ENCODE results near the gene KATNB1. TPM values are rescaled to one million over a fixed set of nuclear protein-coding genes. Genes with fewer than 3 reads are reported as not detected.
A peak's percentile ranks its signal among the peaks of the same experiment; 100 is the strongest.

The KATNB1 gene
- polyA plus RNA-seq, 3 donors, result 16.9 to 35.6 (median 17.7) TPM

- no peak overlapping the region for H3K4me3 ChIP-seq (replicated peaks in 1 of 3; ENCODE audit: low read depth in 2 of 3, low read length in 3 of 3)
- H3K36me3 Mint-ChIP-seq, result no peaks in the 10 kb centered on the region
- H3K9me3 Mint-ChIP-seq, result no peaks in the 10 kb centered on the region
- TF ChIP-seq, protein P1, sequence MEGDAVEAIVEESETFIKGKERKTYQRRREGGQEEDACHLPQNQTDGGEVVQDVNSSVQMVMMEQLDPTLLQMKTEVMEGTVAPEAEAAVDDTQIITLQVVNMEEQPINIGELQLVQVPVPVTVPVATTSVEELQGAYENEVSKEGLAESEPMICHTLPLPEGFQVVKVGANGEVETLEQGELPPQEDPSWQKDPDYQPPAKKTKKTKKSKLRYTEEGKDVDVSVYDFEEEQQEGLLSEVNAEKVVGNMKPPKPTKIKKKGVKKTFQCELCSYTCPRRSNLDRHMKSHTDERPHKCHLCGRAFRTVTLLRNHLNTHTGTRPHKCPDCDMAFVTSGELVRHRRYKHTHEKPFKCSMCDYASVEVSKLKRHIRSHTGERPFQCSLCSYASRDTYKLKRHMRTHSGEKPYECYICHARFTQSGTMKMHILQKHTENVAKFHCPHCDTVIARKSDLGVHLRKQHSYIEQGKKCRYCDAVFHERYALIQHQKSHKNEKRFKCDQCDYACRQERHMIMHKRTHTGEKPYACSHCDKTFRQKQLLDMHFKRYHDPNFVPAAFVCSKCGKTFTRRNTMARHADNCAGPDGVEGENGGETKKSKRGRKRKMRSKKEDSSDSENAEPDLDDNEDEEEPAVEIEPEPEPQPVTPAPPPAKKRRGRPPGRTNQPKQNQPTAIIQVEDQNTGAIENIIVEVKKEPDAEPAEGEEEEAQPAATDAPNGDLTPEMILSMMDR (IDR thresholded peaks at IDR 0.05), result no peak
- no peaks in the 10 kb centered on the region for H3K27me3 ChIP-seq (ENCODE audit: control insufficient read depth in 2 of 2, insufficient read depth in 2 of 2, low read length in 2 of 2)
- no peaks in the 10 kb centered on the region for H3K4me1 ChIP-seq (ENCODE audit: control insufficient read depth in 1 of 2, insufficient read depth in 2 of 2, low read length in 2 of 2)
- H3K9ac ChIP-seq (ENCODE audit: insufficient read depth, low read length, poor library complexity, severe bottlenecking), result peak overlapping the region; percentile 15
- no peak overlapping the region for H3K4me2 ChIP-seq (replicated peaks; ENCODE audit: extremely low read depth, low read length, poor library complexity, severe bottlenecking)
- intact Hi-C loops (cut with micrococcal nuclease), result loop anchor here (5.0 kb wide), 3 partner anchors 60 to 145 kb away; no protein-coding TSS in a partner anchor
- DNase-seq, result no peak
- H2AFZ ChIP-seq (ENCODE audit: insufficient read depth, low read depth, low read length, poor library complexity, severe bottlenecking), result no peak overlapping the region
- H3K79me2 ChIP-seq (ENCODE audit: insufficient read depth, low read length), result no peaks in the 10 kb centered on the region
- peaks cover 7% of the 10 kb centered on the region for H3K4me1 Mint-ChIP-seq
- peaks cover 0 to 9% (median 5%) of the 10 kb centered on the region in 3 donors for H3K27me3 Mint-ChIP-seq (ENCODE audit: low read depth in 3 of 3)
- H3K4me3 Mint-ChIP-seq, result no peak overlapping the region
- H3K27ac Mint-ChIP-seq, result no peak overlapping the region
- no peaks in the 10 kb centered on the region for H4K20me1 ChIP-seq (ENCODE audit: insufficient read depth, low read length)
- no peak overlapping the region for H3K27ac ChIP-seq (ENCODE audit: low read depth in 1 of 2, low read length in 2 of 2)
- 100% methylated on average over 2 of the region's 2 CpGs for WGBS (ENCODE audit: insufficient coverage)
- H3K9me3 ChIP-seq (replicated peaks in 1 of 2; ENCODE audit: control insufficient read depth in 1 of 2, insufficient read depth in 1 of 2, low read length in 2 of 2), result no peaks in the 10 kb centered on the region
- no peaks in the 10 kb centered on the region for H3K36me3 ChIP-seq (replicated peaks in 1 of 2; ENCODE audit: control insufficient read depth in 1 of 2, insufficient read depth in 2 of 2, low read length in 2 of 2)
Measured at GRCh38 chr16:57722210-57722499, 13.4 kb upstream of the KATNB1 start.

DNA sequence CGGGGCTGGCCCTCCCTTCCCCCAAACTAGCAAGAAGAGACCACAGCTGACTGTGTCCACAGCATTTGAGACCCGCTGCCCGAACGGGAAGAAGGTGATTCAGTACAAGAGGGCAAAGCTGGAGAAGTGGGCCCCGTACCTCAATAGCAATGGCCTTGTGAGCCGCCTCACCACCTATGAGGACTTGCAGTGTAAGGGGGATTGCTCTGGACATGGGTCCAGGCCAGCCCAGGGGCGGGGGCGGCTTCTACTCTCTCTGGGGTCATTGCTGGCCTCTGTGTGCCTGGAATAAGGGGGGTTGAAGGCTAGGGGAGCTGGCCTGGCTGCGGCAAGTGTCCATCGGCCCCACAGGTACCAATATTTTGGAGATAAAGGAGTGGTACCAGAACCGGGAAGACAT lies 12.9 kb upstream of the KATNB1 start:
- Mint-ChIP-seq H3K9me3 (no peaks in the 10 kb centered on the region), H3K27ac (no peak overlapping the region), H3K4me3 (no peak overlapping the region), H3K36me3 (no peaks in the 10 kb centered on the region), H3K27me3 (ENCODE audit: low read depth in 3 of 3) (peaks cover 0 to 9% (median 5%) of the 10 kb centered on the region in 3 donors), H3K4me1 (peaks cover 7% of the 10 kb centered on the region)
- DNase-seq, result no peak
- Histone ChIP-seq H3K27ac (ENCODE audit: low read depth in 1 of 2, low read length in 2 of 2) (no peak overlapping the region), H3K4me1 (ENCODE audit: control insufficient read depth in 1 of 2, insufficient read depth in 2 of 2, low read length in 2 of 2) (no peaks in the 10 kb centered on the region), H2AFZ (ENCODE audit: insufficient read depth, low read depth, low read length, poor library complexity, severe bottlenecking) (no peak overlapping the region), H4K20me1 (ENCODE audit: insufficient read depth, low read length) (no peaks in the 10 kb centered on the region), H3K4me2 (replicated peaks; ENCODE audit: extremely low read depth, low read length, poor library complexity, severe bottlenecking) (no peak overlapping the region), H3K9me3 (replicated peaks in 1 of 2; ENCODE audit: control insufficient read depth in 1 of 2, insufficient read depth in 1 of 2, low read length in 2 of 2) (no peaks in the 10 kb centered on the region), H3K27me3 (ENCODE audit: control insufficient read depth in 2 of 2, insufficient read depth in 2 of 2, low read length in 2 of 2) (no peaks in the 10 kb centered on the region), H3K4me3 (replicated peaks in 1 of 3; ENCODE audit: low read depth in 2 of 3, low read length in 3 of 3) (no peak overlapping the region), H3K9ac (ENCODE audit: insufficient read depth, low read length, poor library complexity, severe bottlenecking) (peak overlapping the region; percentile 15), H3K79me2 (ENCODE audit: insufficient read depth, low read length) (no peaks in the 10 kb centered on the region), H3K36me3 (replicated peaks in 1 of 2; ENCODE audit: control insufficient read depth in 1 of 2, insufficient read depth in 2 of 2, low read length in 2 of 2) (no peaks in the 10 kb centered on the region)
- intact Hi-C loops (cut with micrococcal nuclease), result loop anchor here (5.0 kb wide), 3 partner anchors 60 to 145 kb away; no protein-coding TSS in a partner anchor
- WGBS (ENCODE audit: insufficient coverage), result 87% methylated on average over 8 of the region's 11 CpGs
- TF ChIP-seq, protein P1 (IDR thresholded peaks at IDR 0.05), result no peak

Data from CD14-positive monocyte (primary cell).